ENCODE measurements around the gene LRPAP1.
A peak's percentile ranks its signal among the peaks of the same experiment; 100 is the strongest.

LRPAP1 gene

DNA sequence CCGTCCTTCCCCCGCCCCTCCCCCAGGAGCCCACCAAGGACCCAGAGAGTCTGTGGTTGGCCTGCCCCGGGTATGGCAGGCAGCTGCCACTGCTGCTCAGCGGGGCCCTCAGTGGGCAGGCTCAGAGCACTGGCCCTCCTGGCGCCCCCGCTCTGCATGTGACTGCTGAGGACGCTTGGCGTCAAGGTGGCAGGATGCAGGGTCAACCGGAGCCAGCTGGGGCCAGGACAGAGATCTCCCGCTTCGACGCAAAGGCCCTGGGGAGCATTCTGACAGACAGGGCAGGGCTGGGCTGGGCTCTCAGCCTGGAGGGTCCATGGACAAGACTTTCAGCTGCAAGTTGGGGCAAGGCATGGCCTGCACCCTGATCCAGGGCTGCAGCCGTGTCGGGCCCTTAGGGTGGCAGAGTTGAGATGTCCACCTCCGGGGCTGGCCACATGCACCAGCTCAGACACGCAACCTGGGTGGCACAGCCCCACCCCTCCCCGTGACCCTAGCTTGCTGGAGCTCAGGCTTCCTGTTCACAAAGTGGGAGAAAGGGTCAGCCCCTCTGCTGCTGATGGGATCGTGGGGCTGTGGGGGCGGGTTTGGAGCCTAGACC lies 30.3 kb downstream of the LRPAP1 start:
- ChIA-PET CTCF (no interaction called here), POLR2A (ENCODE audit: low non-redundant PET) (no interaction called here)
- H3K27ac ChIP-seq, result no peak overlapping the region
- TF ChIP-seq, protein P1, sequence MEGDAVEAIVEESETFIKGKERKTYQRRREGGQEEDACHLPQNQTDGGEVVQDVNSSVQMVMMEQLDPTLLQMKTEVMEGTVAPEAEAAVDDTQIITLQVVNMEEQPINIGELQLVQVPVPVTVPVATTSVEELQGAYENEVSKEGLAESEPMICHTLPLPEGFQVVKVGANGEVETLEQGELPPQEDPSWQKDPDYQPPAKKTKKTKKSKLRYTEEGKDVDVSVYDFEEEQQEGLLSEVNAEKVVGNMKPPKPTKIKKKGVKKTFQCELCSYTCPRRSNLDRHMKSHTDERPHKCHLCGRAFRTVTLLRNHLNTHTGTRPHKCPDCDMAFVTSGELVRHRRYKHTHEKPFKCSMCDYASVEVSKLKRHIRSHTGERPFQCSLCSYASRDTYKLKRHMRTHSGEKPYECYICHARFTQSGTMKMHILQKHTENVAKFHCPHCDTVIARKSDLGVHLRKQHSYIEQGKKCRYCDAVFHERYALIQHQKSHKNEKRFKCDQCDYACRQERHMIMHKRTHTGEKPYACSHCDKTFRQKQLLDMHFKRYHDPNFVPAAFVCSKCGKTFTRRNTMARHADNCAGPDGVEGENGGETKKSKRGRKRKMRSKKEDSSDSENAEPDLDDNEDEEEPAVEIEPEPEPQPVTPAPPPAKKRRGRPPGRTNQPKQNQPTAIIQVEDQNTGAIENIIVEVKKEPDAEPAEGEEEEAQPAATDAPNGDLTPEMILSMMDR (conservative IDR thresholded peaks at IDR 0.05; ENCODE audit: low read depth), result no peak
- no peak for DNase-seq (ENCODE audit: low spot score)

DNA sequence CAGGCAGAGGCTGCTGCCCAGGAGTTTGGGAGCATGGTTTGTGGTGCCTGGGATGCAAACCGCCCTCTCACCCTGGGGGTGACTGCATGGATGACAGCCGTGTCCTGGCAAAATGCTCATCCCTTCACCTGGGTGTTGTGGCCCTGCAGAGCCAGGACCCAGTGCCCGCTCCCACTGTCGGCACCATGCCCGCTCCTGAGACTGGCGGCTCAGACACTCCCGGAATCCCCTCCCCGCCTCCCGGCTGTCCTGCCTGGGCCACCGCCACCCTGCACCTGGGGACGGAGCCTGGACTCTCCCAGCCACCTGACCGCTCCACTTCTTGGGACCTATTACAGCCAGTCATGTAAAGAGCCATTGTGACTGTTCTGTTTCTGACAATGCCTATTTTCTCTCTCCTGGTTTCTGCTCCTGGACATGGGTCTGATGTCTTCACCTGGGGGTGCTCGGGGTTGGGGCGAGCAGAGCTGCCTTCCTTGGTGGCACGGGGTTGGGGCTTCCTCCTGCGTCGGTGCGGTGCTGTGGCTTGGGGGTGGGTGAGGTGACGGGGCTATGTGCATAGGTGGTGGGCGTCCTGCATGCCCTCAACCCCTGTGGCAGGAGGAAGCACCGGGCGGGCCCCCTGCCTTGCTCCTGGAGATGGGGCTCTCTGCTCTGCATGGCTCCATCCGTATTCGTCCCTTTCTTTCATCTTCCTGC lies 30.9 kb downstream of the LRPAP1 start:
- no peak for DNase-seq (ENCODE audit: low spot score)
- peak overlapping the region; percentile 15; the same call in 1 of the 2 replicates for H3K27ac ChIP-seq
- TF ChIP-seq, protein P1 (conservative IDR thresholded peaks at IDR 0.05; ENCODE audit: low read depth), result no peak
- ChIA-PET CTCF (no interaction called here), POLR2A (ENCODE audit: low non-redundant PET) (no interaction called here)

DNA sequence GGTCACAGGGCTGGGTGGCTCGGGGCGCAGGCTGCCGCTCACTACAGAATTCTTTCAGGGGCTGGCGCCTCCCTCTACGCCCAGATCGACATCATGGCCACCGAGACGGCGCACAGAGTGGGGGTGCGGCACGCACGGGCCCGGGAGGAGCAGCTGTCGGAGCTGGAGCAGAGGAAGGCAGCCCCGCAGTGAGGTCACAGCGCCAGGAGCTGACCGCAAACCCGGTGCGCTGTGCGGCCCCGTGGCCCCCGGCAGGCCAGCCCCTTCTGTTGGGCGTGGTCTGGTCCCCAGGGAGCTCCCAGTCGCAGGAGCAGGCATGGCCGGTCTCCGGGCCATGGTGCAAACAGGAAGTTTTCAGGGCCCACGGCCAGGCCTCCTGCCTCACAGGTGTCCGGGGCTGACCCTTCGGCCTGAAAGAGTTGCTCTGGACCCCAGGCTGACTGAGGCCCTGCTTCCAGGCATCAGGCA lies 31.6 kb downstream of the LRPAP1 start:
- POLR2A ChIA-PET (ENCODE audit: low non-redundant PET), result no interaction called here

DNA sequence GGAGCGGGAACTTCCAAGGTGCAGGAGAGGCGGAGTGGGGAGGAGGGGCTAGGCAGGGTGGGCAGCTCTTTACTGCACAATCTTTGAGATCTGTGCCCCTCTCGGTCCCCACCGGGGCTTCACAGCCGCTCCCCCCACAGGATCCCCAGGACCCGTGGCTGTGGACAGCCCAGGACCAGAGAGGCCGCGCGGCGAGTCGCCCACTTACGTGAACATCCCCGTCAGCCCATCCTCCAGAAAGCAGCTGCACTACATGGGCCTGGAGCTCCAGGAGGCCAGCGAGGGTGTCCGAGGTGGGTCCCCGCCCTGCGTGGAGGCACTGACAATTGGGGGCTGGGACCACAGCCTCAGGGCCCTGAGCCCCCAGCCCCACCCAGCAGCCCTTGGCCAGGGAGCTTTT lies 32.1 kb downstream of the LRPAP1 start:
- POLR2A ChIA-PET (ENCODE audit: low non-redundant PET), result interaction anchor here (0.5 kb wide), 1 partner anchor 949 kb away, joined by 5 read pairs; no protein-coding TSS in a partner anchor
- CTCF ChIA-PET, result no interaction called here
- no peak for DNase-seq (ENCODE audit: low spot score)
- TF ChIP-seq, protein P1 (conservative IDR thresholded peaks at IDR 0.05; ENCODE audit: low read depth), result no peak
- H3K27ac ChIP-seq, result no peak overlapping the region

More for the DNA sequence above, 31.6 kb downstream of the LRPAP1 start:
- peak overlapping the region; percentile 15; the same call in 1 of the 2 replicates for H3K27ac ChIP-seq
- CTCF ChIA-PET, result no interaction called here
- DNase-seq (ENCODE audit: low spot score), result no peak
- TF ChIP-seq, protein P1 (conservative IDR thresholded peaks at IDR 0.05; ENCODE audit: low read depth), result no peak

DNA sequence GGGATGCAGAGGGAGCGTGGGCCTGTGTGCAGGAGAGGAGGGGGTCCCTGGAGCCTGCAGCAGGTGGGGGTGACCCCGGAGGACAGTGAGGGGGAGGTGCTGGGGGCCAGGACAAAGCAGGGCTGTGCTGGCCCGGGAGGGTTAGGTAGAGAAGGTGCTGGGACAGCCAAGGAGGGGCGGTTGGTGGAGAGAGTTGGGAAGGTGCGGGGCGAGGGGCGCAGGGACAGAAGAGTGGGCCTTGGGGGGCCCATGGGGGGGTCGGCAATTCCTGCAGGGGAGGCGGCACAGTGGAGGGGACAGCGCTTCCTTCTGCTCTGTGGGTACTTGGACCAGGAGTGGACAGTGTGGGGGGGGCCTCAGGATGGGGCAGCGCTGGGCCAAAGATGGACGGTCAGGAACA lies 32.5 kb downstream of the LRPAP1 start:
- DNase-seq (ENCODE audit: low spot score), result no peak
- TF ChIP-seq, protein P1 (conservative IDR thresholded peaks at IDR 0.05; ENCODE audit: low read depth), result no peak
- CTCF ChIA-PET, result no interaction called here
- POLR2A ChIA-PET (ENCODE audit: low non-redundant PET), result interaction anchor here (0.5 kb wide), 1 partner anchor 949 kb away, joined by 5 read pairs; no protein-coding TSS in a partner anchor
- no peak overlapping the region for H3K27ac ChIP-seq

DNA sequence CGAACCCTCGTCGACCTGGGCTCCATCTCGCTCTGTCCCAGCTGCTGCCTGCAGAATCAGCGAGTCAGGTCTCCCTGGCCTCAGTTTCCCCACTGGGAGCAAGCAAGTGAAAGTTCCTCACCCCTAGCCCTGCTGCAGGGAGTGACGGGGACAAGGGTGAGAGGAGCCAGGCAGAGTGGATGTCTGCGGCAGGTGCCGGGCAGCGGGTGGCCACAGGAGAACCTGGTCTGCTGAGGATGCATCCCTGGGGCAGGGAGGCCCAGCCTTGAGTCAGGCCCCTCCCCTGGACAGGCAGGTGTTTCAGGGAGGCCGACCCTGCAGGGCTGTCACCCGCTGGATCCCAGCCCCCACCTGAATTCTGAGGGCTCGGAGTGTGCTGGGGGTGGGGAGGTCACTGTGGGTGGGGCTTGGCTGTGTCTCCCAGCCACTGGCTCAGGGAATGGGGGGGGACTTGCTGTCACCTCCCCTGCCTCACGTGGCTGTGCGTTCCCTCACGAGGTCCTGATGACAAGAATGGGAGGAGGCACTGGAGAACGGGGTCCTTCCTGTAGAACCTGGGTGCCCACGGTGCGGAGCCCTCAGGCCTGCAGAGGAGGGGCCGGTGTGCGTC lies 33.2 kb downstream of the LRPAP1 start:
- DNase-seq (ENCODE audit: low spot score), result no peak
- POLR2A ChIA-PET (ENCODE audit: low non-redundant PET), result no interaction called here
- TF ChIP-seq, protein P1 (conservative IDR thresholded peaks at IDR 0.05; ENCODE audit: low read depth), result no peak
- CTCF ChIA-PET, result no interaction called here
- H3K27ac ChIP-seq, result no peak overlapping the region

Data from RWPE1 (cell line).